GM12801 (cell line): ENCODE results near the gene RNFT2.

Experiments used
- CTCF ChIP-seq: IDR thresholded peaks from one replicate; pipeline ENCODE4 v1.5.1; 2011; ENCODE audit warnings: control low read depth; ENCODE audit not compliant: insufficient read length; ENCODE audit errors: extremely low read depth

Gene RNFT2

GRCh38 chr12:116803013-116803736 is 65.1 kb downstream of the RNFT2 start:
- no peak for TF ChIP-seq CTCF

GRCh38 chr12:116804051-116804450 is 65.9 kb downstream of the RNFT2 start:
- TF ChIP-seq CTCF = no peak

- TF ChIP-seq CTCF = no peak
These were observed 68.8 kb downstream of the RNFT2 start for GRCh38 chr12:116806845-116807440.

GRCh38 chr12:116807546-116807945 is 69.4 kb downstream of the RNFT2 start:
- no peak for TF ChIP-seq CTCF

GRCh38 chr12:116808113-116809105 is 70.3 kb downstream of the RNFT2 start:
- TF ChIP-seq CTCF = no peak

GRCh38 chr12:116812238-116812637 is 74.1 kb downstream of the RNFT2 start:
- no peak for TF ChIP-seq CTCF
